HG03095 (cell line): ENCODE results near the gene SPRING1.
"Not testable (repeated sequence)": the region's sequence is repeated elsewhere in the genome, so short reads cannot be mapped to it uniquely, and the experiment has no call there.

ENCODE experiments used
- ATAC-seq: cut with Tn5 transposase; IDR thresholded peaks from one replicate; pipeline ENCODE4 v1.9.1; 2021; ENCODE audit warnings: moderate library complexity; ENCODE audit not compliant: unreplicated experiment

SPRING1 gene

GRCh38 chr12:116742787-116743186 is 4.9 kb upstream of the SPRING1 start:
- not testable (repeated sequence) for ATAC-seq

GRCh38 chr12:116739381-116739887 is 1.6 kb upstream of the SPRING1 start:
- no peak for ATAC-seq

- ATAC-seq, result no peak
Observed at GRCh38 chr12:116736962-116737773, 701 bp downstream of the SPRING1 start.

- ATAC-seq, result no peak
Observed at GRCh38 chr12:116735951-116736599, 1.8 kb downstream of the SPRING1 start.

GRCh38 chr12:116735084-116735483 is 2.8 kb downstream of the SPRING1 start:
- ATAC-seq, result no peak

- no peak for ATAC-seq
Observed at GRCh38 chr12:116734156-116734768, 3.6 kb downstream of the SPRING1 start.

- no peak for ATAC-seq
Observed at GRCh38 chr12:116731801-116732200, 6.1 kb downstream of the SPRING1 start.

GRCh38 chr12:116727891-116728290 is 10.0 kb downstream of the SPRING1 start:
- ATAC-seq, result no peak

GRCh38 chr12:116727261-116727660 is 10.6 kb downstream of the SPRING1 start:
- no peak for ATAC-seq

- ATAC-seq, result no peak
Observed at GRCh38 chr12:116726694-116727093, 11.2 kb downstream of the SPRING1 start.

- no peak for ATAC-seq
Observed at GRCh38 chr12:116722245-116722644, 15.6 kb downstream of the SPRING1 start.

- no peak for ATAC-seq
Observed at GRCh38 chr12:116719731-116720528, 17.9 kb downstream of the SPRING1 start.

- no peak for ATAC-seq
Observed at GRCh38 chr12:116718655-116719454, 19.0 kb downstream of the SPRING1 start.

- no peak for ATAC-seq
Observed at GRCh38 chr12:116717466-116718437, 20.1 kb downstream of the SPRING1 start.

GRCh38 chr12:116714175-116714574 is 23.7 kb downstream of the SPRING1 start:
- ATAC-seq, result no peak

GRCh38 chr12:116713527-116713926 is 24.3 kb downstream of the SPRING1 start:
- no peak for ATAC-seq

- no peak for ATAC-seq
Observed at GRCh38 chr12:116712458-116713303, 25.2 kb downstream of the SPRING1 start.
